ENCODE measurements around the gene IFI35. TPM values are rescaled to one million over a fixed set of nuclear protein-coding genes. Genes with fewer than 3 reads are reported as not detected.
A peak's percentile ranks its signal among the peaks of the same experiment; 100 is the strongest.

IFI35 gene
- total and polyA plus RNA-seq, 9 of the 15 experiments (the other 6 are each of a cell fraction or from before 2014, with no cell fraction given): 4.4 to 13.1 (median 10.2) TPM

DNA sequence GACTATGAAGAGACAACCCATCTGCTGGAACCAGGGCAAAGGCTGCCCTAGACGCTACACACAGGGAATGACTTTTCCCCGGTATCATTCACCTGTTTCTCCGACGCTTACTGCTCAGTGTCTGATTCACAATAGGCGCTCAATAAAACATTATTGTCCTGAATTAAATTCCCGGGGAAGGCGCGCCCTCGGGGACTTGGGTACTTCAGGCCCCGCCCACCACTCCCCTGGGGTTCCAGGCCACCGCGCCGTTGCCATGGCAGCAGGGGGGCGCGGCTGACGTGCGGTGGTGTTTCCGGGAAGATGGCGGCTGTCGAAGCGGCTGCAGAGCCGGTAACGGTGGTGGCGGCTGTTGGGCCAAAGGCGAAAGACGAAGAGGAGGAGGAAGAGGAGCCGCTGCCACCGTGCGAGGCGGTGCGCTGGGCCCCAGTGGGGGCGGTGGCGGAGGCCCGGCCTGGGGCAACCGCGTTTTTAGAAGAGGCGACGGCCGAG is 26.3 kb upstream of the IFI35 start, which contains the start of gene RUNDC1 (continued):
- TF ChIP-seq, protein P1, sequence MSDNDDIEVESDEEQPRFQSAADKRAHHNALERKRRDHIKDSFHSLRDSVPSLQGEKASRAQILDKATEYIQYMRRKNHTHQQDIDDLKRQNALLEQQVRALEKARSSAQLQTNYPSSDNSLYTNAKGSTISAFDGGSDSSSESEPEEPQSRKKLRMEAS (CRISPR knock-in tag; IDR thresholded peaks at IDR 0.05): no peak
- TF ChIP-seq ZNF197 (CRISPR knock-in tag; IDR thresholded peaks at IDR 0.05; ENCODE audit: low read depth) (no peak), ZNF263 (CRISPR knock-in tag; IDR thresholded peaks at IDR 0.05; ENCODE audit: borderline replicate concordance) (no peak), NFXL1 (CRISPR knock-in tag; IDR thresholded peaks at IDR 0.05) (no peak), MED1 (CRISPR knock-in tag; IDR thresholded peaks at IDR 0.05; ENCODE audit: borderline replicate concordance) (no peak), NRF1 (conservative IDR thresholded peaks at IDR 0.05 in 1 of 2, IDR thresholded peaks at IDR 0.05 in 1 of 2) (no peak), POLR3A (IDR thresholded peaks at IDR 0.05; ENCODE audit: borderline replicate concordance, extremely low read depth, insufficient read depth, insufficient read length) (no peak), TAF15 (IDR thresholded peaks at IDR 0.05; ENCODE audit: low read depth, low read length) (no peak), ZSCAN29 (IDR thresholded peaks at IDR 0.05) (no peak), EHMT2 (IDR thresholded peaks at IDR 0.05) (no peak), SMC3 (conservative IDR thresholded peaks at IDR 0.05; ENCODE audit: insufficient read depth, low read depth, low read length) (no peak), SNIP1 (IDR thresholded peaks at IDR 0.05; ENCODE audit: low read depth) (no peak), ZFX (CRISPR knock-in tag; IDR thresholded peaks at IDR 0.05) (no peak; the same call in none of the 2 replicates), RBM25 (IDR thresholded peaks at IDR 0.05; ENCODE audit: low read depth, low read length, severe bottlenecking) (no peak), ZNF212 (CRISPR knock-in tag; IDR thresholded peaks at IDR 0.05) (no peak), SAFB2 (IDR thresholded peaks at IDR 0.05; ENCODE audit: borderline replicate concordance, low read depth, low read length, severe bottlenecking) (no peak), ZC3H11A (IDR thresholded peaks at IDR 0.05; ENCODE audit: low read depth, low read length) (no peak), YBX1 (IDR thresholded peaks at IDR 0.05) (no peak), SPI1 (IDR thresholded peaks at IDR 0.05; ENCODE audit: borderline replicate concordance, low read depth, low read length) (no peak), SMAD3 (CRISPR knock-in tag; conservative IDR thresholded peaks at IDR 0.05) (0 out of 2 replicates have a peak, but pooled peaks have one; percentile 44)
- TF ChIP-seq, protein P2, sequence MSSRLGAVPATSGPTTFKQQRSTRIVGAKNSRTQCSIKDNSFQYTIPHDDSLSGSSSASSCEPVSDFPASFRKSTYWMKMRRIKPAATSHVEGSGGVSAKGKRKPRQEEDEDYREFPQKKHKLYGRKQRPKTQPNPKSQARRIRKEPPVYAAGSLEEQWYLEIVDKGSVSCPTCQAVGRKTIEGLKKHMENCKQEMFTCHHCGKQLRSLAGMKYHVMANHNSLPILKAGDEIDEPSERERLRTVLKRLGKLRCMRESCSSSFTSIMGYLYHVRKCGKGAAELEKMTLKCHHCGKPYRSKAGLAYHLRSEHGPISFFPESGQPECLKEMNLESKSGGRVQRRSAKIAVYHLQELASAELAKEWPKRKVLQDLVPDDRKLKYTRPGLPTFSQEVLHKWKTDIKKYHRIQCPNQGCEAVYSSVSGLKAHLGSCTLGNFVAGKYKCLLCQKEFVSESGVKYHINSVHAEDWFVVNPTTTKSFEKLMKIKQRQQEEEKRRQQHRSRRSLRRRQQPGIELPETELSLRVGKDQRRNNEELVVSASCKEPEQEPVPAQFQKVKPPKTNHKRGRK (tag; IDR thresholded peaks at IDR 0.05): no peak
- TF ChIP-seq, protein P3, sequence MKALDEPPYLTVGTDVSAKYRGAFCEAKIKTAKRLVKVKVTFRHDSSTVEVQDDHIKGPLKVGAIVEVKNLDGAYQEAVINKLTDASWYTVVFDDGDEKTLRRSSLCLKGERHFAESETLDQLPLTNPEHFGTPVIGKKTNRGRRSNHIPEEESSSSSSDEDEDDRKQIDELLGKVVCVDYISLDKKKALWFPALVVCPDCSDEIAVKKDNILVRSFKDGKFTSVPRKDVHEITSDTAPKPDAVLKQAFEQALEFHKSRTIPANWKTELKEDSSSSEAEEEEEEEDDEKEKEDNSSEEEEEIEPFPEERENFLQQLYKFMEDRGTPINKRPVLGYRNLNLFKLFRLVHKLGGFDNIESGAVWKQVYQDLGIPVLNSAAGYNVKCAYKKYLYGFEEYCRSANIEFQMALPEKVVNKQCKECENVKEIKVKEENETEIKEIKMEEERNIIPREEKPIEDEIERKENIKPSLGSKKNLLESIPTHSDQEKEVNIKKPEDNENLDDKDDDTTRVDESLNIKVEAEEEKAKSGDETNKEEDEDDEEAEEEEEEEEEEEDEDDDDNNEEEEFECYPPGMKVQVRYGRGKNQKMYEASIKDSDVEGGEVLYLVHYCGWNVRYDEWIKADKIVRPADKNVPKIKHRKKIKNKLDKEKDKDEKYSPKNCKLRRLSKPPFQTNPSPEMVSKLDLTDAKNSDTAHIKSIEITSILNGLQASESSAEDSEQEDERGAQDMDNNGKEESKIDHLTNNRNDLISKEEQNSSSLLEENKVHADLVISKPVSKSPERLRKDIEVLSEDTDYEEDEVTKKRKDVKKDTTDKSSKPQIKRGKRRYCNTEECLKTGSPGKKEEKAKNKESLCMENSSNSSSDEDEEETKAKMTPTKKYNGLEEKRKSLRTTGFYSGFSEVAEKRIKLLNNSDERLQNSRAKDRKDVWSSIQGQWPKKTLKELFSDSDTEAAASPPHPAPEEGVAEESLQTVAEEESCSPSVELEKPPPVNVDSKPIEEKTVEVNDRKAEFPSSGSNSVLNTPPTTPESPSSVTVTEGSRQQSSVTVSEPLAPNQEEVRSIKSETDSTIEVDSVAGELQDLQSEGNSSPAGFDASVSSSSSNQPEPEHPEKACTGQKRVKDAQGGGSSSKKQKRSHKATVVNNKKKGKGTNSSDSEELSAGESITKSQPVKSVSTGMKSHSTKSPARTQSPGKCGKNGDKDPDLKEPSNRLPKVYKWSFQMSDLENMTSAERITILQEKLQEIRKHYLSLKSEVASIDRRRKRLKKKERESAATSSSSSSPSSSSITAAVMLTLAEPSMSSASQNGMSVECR (CRISPR knock-in tag; IDR thresholded peaks at IDR 0.05): peak; percentile 71
- TF ChIP-seq, protein P4, sequence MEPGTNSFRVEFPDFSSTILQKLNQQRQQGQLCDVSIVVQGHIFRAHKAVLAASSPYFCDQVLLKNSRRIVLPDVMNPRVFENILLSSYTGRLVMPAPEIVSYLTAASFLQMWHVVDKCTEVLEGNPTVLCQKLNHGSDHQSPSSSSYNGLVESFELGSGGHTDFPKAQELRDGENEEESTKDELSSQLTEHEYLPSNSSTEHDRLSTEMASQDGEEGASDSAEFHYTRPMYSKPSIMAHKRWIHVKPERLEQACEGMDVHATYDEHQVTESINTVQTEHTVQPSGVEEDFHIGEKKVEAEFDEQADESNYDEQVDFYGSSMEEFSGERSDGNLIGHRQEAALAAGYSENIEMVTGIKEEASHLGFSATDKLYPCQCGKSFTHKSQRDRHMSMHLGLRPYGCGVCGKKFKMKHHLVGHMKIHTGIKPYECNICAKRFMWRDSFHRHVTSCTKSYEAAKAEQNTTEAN (CRISPR knock-in tag; IDR thresholded peaks at IDR 0.05): no peak
